ENCODE results near the gene NLRC5. TPM values are rescaled to one million over a fixed set of nuclear protein-coding genes. Genes with fewer than 3 reads are reported as not detected.

The NLRC5 gene
- total and polyA plus RNA-seq, 7 experiments from 2014 or later: 76.0 to 615 (median 392) TPM

- peaks cover 41 to 98% (median 79%) of the 10 kb centered on the region in 7 donors for H3K4me1 Mint-ChIP-seq
- H3K27ac Mint-ChIP-seq: peak overlapping the region; percentile 65 to 91 (median 88)
- Histone ChIP-seq H3K27me3 (ENCODE audit: control insufficient read depth in 2 of 2, insufficient read depth in 2 of 2, low read length in 2 of 2) (no peaks in the 10 kb centered on the region), H3K27ac (ENCODE audit: low read depth, low read length) (peak overlapping the region; percentile 80), H3K4me3 (ENCODE audit: low read length) (no peak overlapping the region), H3K4me1 (ENCODE audit: control insufficient read depth in 2 of 2, insufficient read depth in 2 of 2, low read length in 2 of 2) (peaks cover 78 to 80% of the 10 kb centered on the region in 2 donors), H3K9me3 (ENCODE audit: control insufficient read depth in 2 of 3, low read length in 3 of 3) (no peaks in the 10 kb centered on the region), H3K36me3 (ENCODE audit: control insufficient read depth in 2 of 3, insufficient read depth in 3 of 3, low read length in 3 of 3) (no peaks in the 10 kb centered on the region)
- no peaks in the 10 kb centered on the region for H3K36me3 Mint-ChIP-seq
- intact Hi-C loops (cut with micrococcal nuclease): no loop called here
- H3K9me3 Mint-ChIP-seq: no peaks in the 10 kb centered on the region
- no peak for ATAC-seq
- H3K27me3 Mint-ChIP-seq: no peaks in the 10 kb centered on the region
- ChIA-PET POLR2A (no interaction called here), CTCF (no interaction called here)
- no peak for DNase-seq
- H3K4me3 Mint-ChIP-seq: peak overlapping the region in 6 of 10 donors; percentile 18 to 97 (median 25)
Observed at GRCh38 chr16:57132470-57132869, 143.1 kb downstream of the NLRC5 start.

- ChIA-PET CTCF (no interaction called here), POLR2A (interaction anchor here (3.4 kb wide), 1 partner anchor 11 kb away, joined by 18 read pairs; no protein-coding TSS in a partner anchor)
- Mint-ChIP-seq H3K36me3 (peaks cover 0 to 3% (median 0%) of the 10 kb centered on the region in 5 donors), H3K27ac (peak overlapping the region in 8 of 9 donors; percentile 65 to 96 (median 93)), H3K4me3 (peak overlapping the region in 4 of 10 donors; percentile 21 to 97 (median 89)), H3K27me3 (no peaks in the 10 kb centered on the region), H3K4me1 (peaks cover 39 to 96% (median 76%) of the 10 kb centered on the region in 7 donors), H3K9me3 (no peaks in the 10 kb centered on the region)
- ATAC-seq (no peak), DNase-seq (no peak)
- Histone ChIP-seq H3K36me3 (ENCODE audit: control insufficient read depth in 2 of 3, insufficient read depth in 3 of 3, low read length in 3 of 3) (no peaks in the 10 kb centered on the region), H3K4me1 (ENCODE audit: control insufficient read depth in 2 of 2, insufficient read depth in 2 of 2, low read length in 2 of 2) (peaks cover 74 to 80% of the 10 kb centered on the region in 2 donors), H3K4me3 (ENCODE audit: low read length) (peak overlapping the region; percentile 75), H3K9me3 (ENCODE audit: control insufficient read depth in 2 of 3, low read length in 3 of 3) (no peaks in the 10 kb centered on the region), H3K27me3 (ENCODE audit: control insufficient read depth in 2 of 2, insufficient read depth in 2 of 2, low read length in 2 of 2) (no peaks in the 10 kb centered on the region), H3K27ac (ENCODE audit: low read depth, low read length) (peak overlapping the region; percentile 80)
- intact Hi-C loops (cut with micrococcal nuclease): no loop called here
Observed at GRCh38 chr16:57133031-57133430, 143.7 kb downstream of the NLRC5 start.

Other genes with a start within 250 kb of the NLRC5 start
- under 1 TPM in 2 of 5 experiments, not detected in 3; 0.08 to 0.49 TPM for gene SLC12A3, start 124.3 kb upstream of the NLRC5 start, total RNA-seq
- not detected for gene SLC12A3, start 124.3 kb upstream of the NLRC5 start, polyA plus RNA-seq
- 100 to 1,000 TPM; 102 to 226 (median 131) TPM for gene HERPUD1, start 57.4 kb upstream of the NLRC5 start, total RNA-seq
- gene HERPUD1, start 57.4 kb upstream of the NLRC5 start, polyA plus RNA-seq: 10 to 100 TPM; 42.0 to 61.8 TPM
- not detected for gene CETP, start 27.6 kb upstream of the NLRC5 start, total RNA-seq
- under 1 TPM; 0.17 to 0.25 TPM for gene CETP, start 27.6 kb upstream of the NLRC5 start, polyA plus RNA-seq
- gene CPNE2, start 103.0 kb downstream of the NLRC5 start, total RNA-seq: 10 to 100 TPM in 1 of 5 experiments, 1 to 10 TPM in 4; 1.1 to 11.7 (median 3.5) TPM
- 10 to 100 TPM in 1 of 2 donors, 1 to 10 TPM in 1; 6.8 to 12.6 TPM for gene CPNE2, start 103.0 kb downstream of the NLRC5 start, polyA plus RNA-seq
- gene PSME3IP1, start 196.5 kb downstream of the NLRC5 start, total RNA-seq: 100 to 1,000 TPM; 109 to 159 (median 140) TPM
- gene PSME3IP1, start 196.5 kb downstream of the NLRC5 start, polyA plus RNA-seq: 10 to 100 TPM; 76.3 to 84.7 TPM
- 10 to 100 TPM; 24.1 to 40.5 (median 33.6) TPM for gene RSPRY1, start 196.8 kb downstream of the NLRC5 start, total RNA-seq
- gene RSPRY1, start 196.8 kb downstream of the NLRC5 start, polyA plus RNA-seq: 10 to 100 TPM; 22.2 to 34.2 TPM